Heart right ventricle (tissue), 16 donors: ENCODE data around the gene ARGLU1. TPM values are rescaled to one million over a fixed set of nuclear protein-coding genes. Genes with fewer than 3 reads are reported as not detected.

Experiments used
- ATAC-seq, 8 donors: fragments of 200-7000 bp; cut with Tn5 transposase; one replicate each; pipeline ENCODE4 v1.9.1; 2020; ENCODE audit warnings: mild to moderate bottlenecking in 8 of 8, moderate library complexity in 8 of 8, moderate number of reproducible peaks in 1 of 8
- DNase-seq, 2 donors: peaks; one replicate each; pipeline ENCODE4 v3.0.0-alpha.2; 2020
- H3K27ac ChIP-seq, 10 donors: fragments of 200-600 bp; sonication (generic) in 2 of 10; one replicate each; pipeline versions ENCODE4 v1.5.0 to v1.8.0; 2020 to 2022; ENCODE audit warnings: mild to moderate bottlenecking in 3 of 10
- H3K27me3 ChIP-seq, 7 donors: fragments of 200-600 bp; one replicate each; pipeline ENCODE4 v1.8.0; 2021 to 2022; ENCODE audit warnings: mild to moderate bottlenecking in 2 of 7
- H3K36me3 ChIP-seq, 9 donors: fragments of 200-600 bp; sonication (generic) in 1 of 9; one replicate each; pipeline versions ENCODE4 v1.5.0 to v1.8.0; 2020 to 2022; ENCODE audit warnings: mild to moderate bottlenecking in 2 of 9
- H3K4me1 ChIP-seq, 9 donors: fragments of 200-600 bp; sonication (generic) in 1 of 9; one replicate each; pipeline versions ENCODE4 v1.5.0 to v1.8.0; 2020 to 2022; ENCODE audit warnings: mild to moderate bottlenecking in 4 of 9
- H3K4me3 ChIP-seq, 10 donors: fragments of 200-600 bp; sonication (generic) in 2 of 10; one replicate each; pipeline versions ENCODE4 v1.5.0 to v1.8.0; 2020 to 2022; ENCODE audit warnings: mild to moderate bottlenecking in 7 of 10, moderate library complexity in 2 of 10
- H3K9me3 ChIP-seq, 11 donors: fragments of 200-600 bp in 10 of 11; sonication (generic) in 2 of 11; one replicate each; pipeline versions ENCODE4 v1.5.0 to v1.8.0; 2013 to 2022; ENCODE audit warnings: mild to moderate bottlenecking in 2 of 11, control low read depth in 1 of 11, moderate library complexity in 1 of 11
- CTCF ChIP-seq, 9 donors: fragments of 200-600 bp; sonication (generic) in 2 of 9; IDR thresholded peaks; one replicate each; pipeline versions ENCODE4 v1.5.0 to v1.8.0; 2021 to 2022; ENCODE audit warnings: antibody characterized with exemption in 9 of 9, mild to moderate bottlenecking in 5 of 9, moderate library complexity in 1 of 9
- WGBS, 2 donors: extraction: QIAGEN DNeasy Blood & Tissue Kit; methylation state at CpG; one replicate each; pipeline ENCODE4 v1.1.7; 2013; ENCODE audit warnings: inconsistent platforms in 1 of 2; 5-methylcytosine and 5-hydroxymethylcytosine counted together
- intact Hi-C, 10 donors: fragments of 100-400 bp; cut with DNase I; formaldehyde crosslinking; loops; one replicate each; pipeline versions ENCODE4 v1.11.1 to v1.14.2; 2022
- polyA plus RNA-seq, 2 donors: library from polyadenylated mRNA; stranded (reverse); fragments of 200-250 nt; gene quantifications; one replicate each; pipeline ENCODE4 v1.2.3, GENCODE V29; 2013
- total RNA-seq, 10 donors: library from RNA; stranded (reverse); fragmentation: NEBNext Ultra II Directional in 3 of 10; extraction: Animal tissue kit (Norgen Biotek cat#: 25700) in 3 of 10; gene quantifications; one replicate each; pipeline versions ENCODE4 v1.2.1 to v1.2.4, GENCODE V29; 2021 to 2023
- donor health status: Arrhythmogenic right ventricular cardiomyopathy.
- donor health status: ischemic (EF 13 %, LVEDD 7.1; RV severe dilation, severe dysfunction).
- donor health status: healthy with polysubstance abuse.
- donor health status: DM: no; HTN: yes; CAD: no.
- donor health status: DM: no; HTN: no; CAD: no.
- donor health status: ischemic (EF 25% LVEDD 6.9; RV normal size, moderate dysfunction).
- donor health status: ischemic (EF 25% LVEDD 5.7; RV mildly dilated, moderate dysfunction).
- donor health status: healthy.
- donor health status: DM: yes; HTN: yes; CAD: no.
- donor health status: Ischemic cardiomyopathy.
- donor health status: ischemic (EF 35%, LVEDD 5.7; RV mildly dilated, moderate dysfunction).
- donor health status: nonischemic (EF 11% LVEDD 7.7; RV severe dilation, severe dysfunction).
- donor health status: DM: yes; HTN: yes; CAD: no.
- donor health status: PGD.
- donor health status: ischemic (EF 29% LVEDD 5.4; RV normal size, mild dysfunction).
- donor health status: nonischemic (EF 23%, LVEDD 6.1; RV moderate dilation, normal function).

Gene ARGLU1
- total and polyA plus RNA-seq, 12 donors = 19.1 to 148 (median 29.6) TPM

- intact Hi-C loops = loop anchor here in 1 of 10 donors (10.0 kb wide), 1 partner anchor 126 kb away; no protein-coding TSS in a partner anchor
- peaks cover 0 to 60% (median 38%) of the 10 kb centered on the region in 9 donors for H3K36me3 ChIP-seq
- peak in 1 of 8 donors; percentile 41 for ATAC-seq
Measured at GRCh38 chr13:106558527-106558926, 9.4 kb downstream of the ARGLU1 start.

GRCh38 chr13:106555631-106556328 lies 12.2 kb downstream of the ARGLU1 start:
- intact Hi-C loops = loop anchor here in 1 of 10 donors (10.0 kb wide), 1 partner anchor 129 kb away; no protein-coding TSS in a partner anchor
- Histone ChIP-seq H3K36me3 (peaks cover 0 to 85% (median 38%) of the 10 kb centered on the region in 9 donors), H3K4me1 (peaks cover 5 to 89% (median 55%) of the 10 kb centered on the region in 9 donors), H3K27me3 (no peaks in the 10 kb centered on the region), H3K27ac (no peak overlapping the region), H3K4me3 (no peak overlapping the region), H3K9me3 (no peaks in the 10 kb centered on the region)
- no peak for TF ChIP-seq CTCF (IDR thresholded peaks at IDR 0.05)
- ATAC-seq = no peak
- WGBS, 2 donors = 95 to 96% methylated on average over 4 of the region's 4 CpGs
- no peak for DNase-seq

More at GRCh38 chr13:106558527-106558926, 9.4 kb downstream of the ARGLU1 start:
- H3K4me1 ChIP-seq = peaks cover 11 to 89% (median 57%) of the 10 kb centered on the region in 9 donors
- no peak for DNase-seq
- H3K9me3 ChIP-seq = no peaks in the 10 kb centered on the region
- TF ChIP-seq CTCF (IDR thresholded peaks at IDR 0.05) = no peak
- peak overlapping the region in 4 of 10 donors; percentile 5 to 54 (median 20) for H3K27ac ChIP-seq
- no peak overlapping the region for H3K4me3 ChIP-seq
- H3K27me3 ChIP-seq = no peaks in the 10 kb centered on the region

DNA sequence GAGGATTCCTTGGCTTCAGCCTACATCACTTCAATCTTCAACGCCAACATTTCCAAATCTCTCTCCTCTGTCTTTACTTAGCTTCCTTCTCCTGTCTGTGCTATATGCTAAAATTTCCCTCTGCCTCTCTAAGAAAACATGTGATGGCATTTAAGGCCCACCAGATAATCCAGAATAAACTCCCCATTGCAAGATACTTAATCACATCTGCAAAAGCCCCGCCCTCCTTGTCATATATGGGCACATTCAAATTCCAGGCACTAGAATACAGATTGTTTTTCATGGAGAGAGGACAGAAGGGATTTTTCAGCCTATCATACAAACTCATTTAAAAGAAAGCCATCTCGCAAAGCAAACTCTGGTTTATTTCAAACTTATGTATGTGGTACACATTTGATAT lies 16.2 kb downstream of the ARGLU1 start:
- WGBS, 2 donors = 84 to 87% methylated on average over 3 of the region's 3 CpGs
- Histone ChIP-seq H3K9me3 (no peaks in the 10 kb centered on the region), H3K36me3 (peaks cover 0 to 94% (median 25%) of the 10 kb centered on the region in 9 donors), H3K4me1 (peaks cover 0 to 70% (median 46%) of the 10 kb centered on the region in 9 donors), H3K27ac (no peak overlapping the region), H3K4me3 (no peak overlapping the region), H3K27me3 (no peaks in the 10 kb centered on the region)
- intact Hi-C loops = loop anchor here in 1 of 10 donors (10.0 kb wide), 1 partner anchor 133 kb away; no protein-coding TSS in a partner anchor
- ATAC-seq (no peak), DNase-seq (no peak)
- TF ChIP-seq CTCF (IDR thresholded peaks at IDR 0.05) = no peak

- no peaks in the 10 kb centered on the region for H3K9me3 ChIP-seq
- peaks cover 0 to 69% (median 46%) of the 10 kb centered on the region in 9 donors for H3K4me1 ChIP-seq
- peaks cover 0 to 93% (median 21%) of the 10 kb centered on the region in 9 donors for H3K36me3 ChIP-seq
- intact Hi-C loops = loop anchor here in 1 of 10 donors (10.0 kb wide), 1 partner anchor 133 kb away; no protein-coding TSS in a partner anchor
- TF ChIP-seq CTCF (IDR thresholded peaks at IDR 0.05) = no peak
- DNase-seq (no peak), ATAC-seq (no peak)
- H3K27me3 ChIP-seq = no peaks in the 10 kb centered on the region
- peak overlapping the region in 1 of 10 donors; percentile 9 for H3K27ac ChIP-seq
- no peak overlapping the region for H3K4me3 ChIP-seq
- 96 to 100% methylated on average over 1 of the region's 1 CpG for WGBS, 2 donors
Measured at GRCh38 chr13:106551350-106551749, 16.6 kb downstream of the ARGLU1 start.
